SH-SY5Y (cell line): ENCODE results near the gene DNAH8.

Source experiments
- GATA2 ChIP-seq: IDR thresholded peaks from 2 replicates; pipeline ENCODE4 v1.6.1; 2011; ENCODE audit warnings: mild to moderate bottlenecking, low read depth, low read length
- GATA3 ChIP-seq: IDR thresholded peaks from 2 replicates; pipeline ENCODE4 v1.6.1; 2011; ENCODE audit warnings: low read depth, mild to moderate bottlenecking, low read length, moderate library complexity

- TF ChIP-seq GATA3 (no peak), GATA2 (no peak)
Measured at GRCh38 chr6:38708496-38708895, 6.6 kb upstream of the DNAH8 start.
